ENCODE measurements around the gene SYT9.

SYT9 gene

DNA sequence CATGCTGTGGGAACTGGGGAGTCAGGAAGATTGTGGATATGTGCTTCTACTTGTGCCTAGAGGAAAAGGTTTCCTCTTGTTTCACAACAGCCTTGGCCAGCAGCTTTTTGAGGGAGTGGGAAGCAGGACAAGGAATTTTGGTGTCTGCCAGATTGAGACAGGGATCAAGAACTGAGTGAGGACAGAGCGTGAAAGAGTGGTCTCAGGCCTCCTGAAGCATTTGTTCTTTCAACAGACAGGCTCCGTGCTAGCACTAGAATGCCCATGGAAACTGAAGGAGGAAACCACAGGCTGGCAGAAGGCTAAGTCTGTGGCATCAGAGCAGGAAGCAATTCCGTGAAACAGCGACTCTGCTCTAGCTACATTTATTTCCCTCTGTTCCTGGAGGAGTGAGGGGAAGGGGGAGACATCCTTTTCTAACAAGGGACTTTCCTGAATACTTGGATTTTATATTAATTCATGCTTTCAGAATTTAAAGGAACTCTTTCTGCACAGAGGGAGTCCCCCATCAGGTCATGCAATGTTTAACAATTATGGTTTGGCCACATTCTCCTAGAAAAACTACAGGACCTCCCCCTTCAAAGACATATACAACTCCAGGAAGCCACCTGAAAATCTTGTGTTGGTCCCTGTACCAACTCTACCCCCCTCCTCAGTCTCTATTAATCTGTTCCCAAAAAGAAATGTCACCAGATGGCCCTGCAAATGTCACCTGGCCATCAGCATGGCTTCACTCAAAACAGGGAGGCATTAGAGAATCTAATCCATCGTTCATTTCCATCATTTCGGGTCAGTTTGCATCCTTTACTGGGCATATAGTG lies 96.1 kb downstream of the SYT9 start:
- ChIA-PET POLR2A (ENCODE audit: low non-redundant PET) (no interaction called here), CTCF (interaction anchor here (0.8 kb wide), 1 partner anchor 58 kb away, joined by 3 read pairs; no protein-coding TSS in a partner anchor)
- DNase-seq (ENCODE audit: low spot score) = no peak
- H3K27ac ChIP-seq = no peak overlapping the region
- TF ChIP-seq, protein P1, sequence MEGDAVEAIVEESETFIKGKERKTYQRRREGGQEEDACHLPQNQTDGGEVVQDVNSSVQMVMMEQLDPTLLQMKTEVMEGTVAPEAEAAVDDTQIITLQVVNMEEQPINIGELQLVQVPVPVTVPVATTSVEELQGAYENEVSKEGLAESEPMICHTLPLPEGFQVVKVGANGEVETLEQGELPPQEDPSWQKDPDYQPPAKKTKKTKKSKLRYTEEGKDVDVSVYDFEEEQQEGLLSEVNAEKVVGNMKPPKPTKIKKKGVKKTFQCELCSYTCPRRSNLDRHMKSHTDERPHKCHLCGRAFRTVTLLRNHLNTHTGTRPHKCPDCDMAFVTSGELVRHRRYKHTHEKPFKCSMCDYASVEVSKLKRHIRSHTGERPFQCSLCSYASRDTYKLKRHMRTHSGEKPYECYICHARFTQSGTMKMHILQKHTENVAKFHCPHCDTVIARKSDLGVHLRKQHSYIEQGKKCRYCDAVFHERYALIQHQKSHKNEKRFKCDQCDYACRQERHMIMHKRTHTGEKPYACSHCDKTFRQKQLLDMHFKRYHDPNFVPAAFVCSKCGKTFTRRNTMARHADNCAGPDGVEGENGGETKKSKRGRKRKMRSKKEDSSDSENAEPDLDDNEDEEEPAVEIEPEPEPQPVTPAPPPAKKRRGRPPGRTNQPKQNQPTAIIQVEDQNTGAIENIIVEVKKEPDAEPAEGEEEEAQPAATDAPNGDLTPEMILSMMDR (conservative IDR thresholded peaks at IDR 0.05; ENCODE audit: low read depth) = no peak

DNA sequence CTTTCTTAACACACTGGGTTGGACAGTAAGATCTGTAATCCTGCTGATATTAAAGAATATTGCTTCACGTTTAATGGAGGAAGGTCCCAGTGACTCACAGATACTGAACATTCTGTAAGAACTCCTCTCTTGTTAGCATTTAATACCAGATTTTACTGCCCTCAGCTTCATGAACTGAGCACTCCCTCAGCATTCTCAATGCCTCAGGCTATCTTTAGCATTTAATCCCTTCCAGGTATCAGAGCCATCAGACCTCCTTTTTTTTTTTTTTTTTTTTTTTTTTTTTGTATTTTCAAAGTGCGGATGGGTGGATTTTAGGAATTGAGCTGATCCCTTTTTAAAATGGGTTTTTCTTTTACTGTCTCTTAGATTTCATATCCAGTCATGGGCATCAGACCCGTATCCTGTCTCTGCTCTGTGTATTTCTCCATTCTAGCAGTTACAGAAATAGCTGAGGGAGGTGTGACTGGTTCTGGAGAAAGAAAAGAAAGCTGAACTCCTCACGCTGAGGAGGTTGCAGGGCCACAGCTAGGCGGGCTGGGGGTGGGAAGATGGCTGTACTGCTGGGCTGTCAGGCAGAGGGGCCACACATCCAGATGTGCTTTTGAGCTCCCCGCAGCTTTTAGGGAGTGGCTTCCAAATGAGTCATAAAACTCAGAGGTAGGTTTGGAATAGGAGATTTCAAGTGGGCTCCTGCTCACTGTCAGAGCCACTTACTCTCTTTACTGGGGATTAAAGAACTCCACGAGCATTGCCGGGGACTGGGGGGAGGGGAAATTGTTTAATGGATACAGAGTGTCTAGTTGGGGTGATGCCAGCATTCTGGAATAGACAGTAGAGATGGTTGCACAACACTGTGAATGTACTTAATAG lies 97.0 kb downstream of the SYT9 start:
- H3K27ac ChIP-seq = peak overlapping the region; percentile 57; the same call in 1 of the 2 replicates
- POLR2A ChIA-PET (ENCODE audit: low non-redundant PET) = no interaction called here
- CTCF ChIA-PET = interaction anchor here (0.6 kb wide), 2 partner anchors 96 to 1941 kb away, joined by 3 read pairs; no protein-coding TSS in a partner anchor
- no peak for DNase-seq (ENCODE audit: low spot score)
- TF ChIP-seq, protein P1 (conservative IDR thresholded peaks at IDR 0.05; ENCODE audit: low read depth) = no peak

GRCh38 chr11:7351228-7351627 lies 99.5 kb downstream of the SYT9 start:
- H3K27ac ChIP-seq = no peak overlapping the region
- TF ChIP-seq, protein P1 (conservative IDR thresholded peaks at IDR 0.05; ENCODE audit: low read depth) = no peak
- CTCF ChIA-PET = interaction anchor here (0.7 to 3.3 kb wide), 2 partner anchors 92 to 206 kb away, joined by 3 to 15 read pairs; no protein-coding TSS in a partner anchor
- no peak for DNase-seq (ENCODE audit: low spot score)
- POLR2A ChIA-PET (ENCODE audit: low non-redundant PET) = no interaction called here

GRCh38 chr11:7353100-7353499 lies 101.4 kb downstream of the SYT9 start:
- TF ChIP-seq, protein P1 (conservative IDR thresholded peaks at IDR 0.05; ENCODE audit: low read depth) = no peak
- no peak for DNase-seq (ENCODE audit: low spot score)
- no peak overlapping the region for H3K27ac ChIP-seq
- ChIA-PET POLR2A (ENCODE audit: low non-redundant PET) (no interaction called here), CTCF (interaction anchor here (0.5 to 3.3 kb wide), 7 partner anchors 39 to 304 kb away, joined by 3 to 15 read pairs (median 4); no protein-coding TSS in a partner anchor)

DNA sequence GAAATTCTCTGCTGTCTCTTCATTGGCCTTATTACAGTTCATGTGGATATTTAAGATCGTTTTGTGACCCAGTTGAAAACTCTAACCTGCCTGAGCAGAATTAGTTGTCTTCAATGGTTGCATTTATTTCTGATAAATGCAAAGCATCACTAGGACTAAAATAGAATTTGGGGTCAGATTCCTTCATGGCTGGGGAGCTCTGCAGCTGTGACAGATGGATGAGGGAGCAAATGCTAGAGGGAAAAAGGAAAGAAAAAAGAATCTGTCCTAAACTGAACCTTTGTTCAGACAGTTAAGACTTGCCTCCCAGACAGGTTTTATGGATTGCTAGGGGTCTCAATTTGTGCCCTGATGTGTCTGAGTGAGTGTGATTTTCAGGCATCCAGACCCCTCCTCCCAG lies 113.0 kb downstream of the SYT9 start:
- TF ChIP-seq, protein P1 (conservative IDR thresholded peaks at IDR 0.05; ENCODE audit: low read depth) = no peak
- POLR2A ChIA-PET (ENCODE audit: low non-redundant PET) = no interaction called here
- CTCF ChIA-PET = no interaction called here
- H3K27ac ChIP-seq = no peak overlapping the region
- no peak for DNase-seq (ENCODE audit: low spot score)

- TF ChIP-seq, protein P1 (conservative IDR thresholded peaks at IDR 0.05; ENCODE audit: low read depth) = no peak
- DNase-seq (ENCODE audit: low spot score) = no peak
- H3K27ac ChIP-seq = no peak overlapping the region
- POLR2A ChIA-PET (ENCODE audit: low non-redundant PET) = no interaction called here
- CTCF ChIA-PET = no interaction called here
Observed at GRCh38 chr11:7367803-7368202, 116.1 kb downstream of the SYT9 start.

Measured in RWPE1 (cell line).